D721Med (cell line): Measurements from ENCODE around the gene WNT8B.

Source experiments
- DNase-seq: peaks from one replicate; pipeline ENCODE4 v3.0.0; 2011; ENCODE audit warnings: low spot score; ENCODE audit not compliant: insufficient read length
- FAIRE-seq: peaks from 2 replicates; lab custom pipeline; 2011; peaks lifted over from hg19 to GRCh38; lab: Jason Lieb, UNC
- CTCF ChIP-seq: IDR thresholded peaks from 2 replicates; pipeline ENCODE4 v1.5.1; 2012; ENCODE audit warnings: mild to moderate bottlenecking, control low read depth; ENCODE audit not compliant: insufficient read depth; ENCODE audit errors: missing control alignments

Gene WNT8B

GRCh38 chr10:100496567-100496966 is 33.8 kb downstream of the WNT8B start:
- no peak for DNase-seq
- TF ChIP-seq CTCF = no peak
- no peak for FAIRE-seq

GRCh38 chr10:100498059-100498458 is 35.2 kb downstream of the WNT8B start:
- FAIRE-seq (no peak), DNase-seq (no peak)
- TF ChIP-seq CTCF = no peak

- no peak for FAIRE-seq
- no peak for DNase-seq
- TF ChIP-seq CTCF = no peak
Measured at GRCh38 chr10:100501423-100501822, 38.6 kb downstream of the WNT8B start.

GRCh38 chr10:100502926-100503494 is 40.2 kb downstream of the WNT8B start:
- TF ChIP-seq CTCF = no peak
- FAIRE-seq = no peak
- DNase-seq = no peak

GRCh38 chr10:100504096-100504495 is 41.3 kb downstream of the WNT8B start:
- FAIRE-seq (no peak), DNase-seq (no peak)
- no peak for TF ChIP-seq CTCF

- no peak for TF ChIP-seq CTCF
- DNase-seq (no peak), FAIRE-seq (no peak)
Measured at GRCh38 chr10:100505164-100505563, 42.4 kb downstream of the WNT8B start.

- DNase-seq (no peak), FAIRE-seq (no peak)
- no peak for TF ChIP-seq CTCF
Measured at GRCh38 chr10:100506596-100507356, 44.0 kb downstream of the WNT8B start.
